Esophagus (tissue), 2 donors: ENCODE results near the gene TSSC4. TPM values are rescaled to one million over a fixed set of nuclear protein-coding genes. Genes with fewer than 3 reads are reported as not detected.

Experiments used
- H3K27ac ChIP-seq, 2 donors: one replicate each; pipeline ENCODE4 v1.5.1; 2013; ENCODE audit warnings: low read depth in 2 of 2, mild to moderate bottlenecking in 2 of 2, inconsistent platforms in 1 of 2, low read length in 1 of 2, moderate library complexity in 1 of 2
- H3K27me3 ChIP-seq, 2 donors: one replicate each; pipeline ENCODE4 v1.6.1; 2013; ENCODE audit warnings: low read length in 2 of 2, control low read depth in 1 of 2, mild to moderate bottlenecking in 1 of 2; ENCODE audit not compliant: insufficient read depth in 2 of 2, control insufficient read depth in 1 of 2
- H3K36me3 ChIP-seq, 2 donors: one replicate each; pipeline ENCODE4 v1.6.1; 2013; ENCODE audit warnings: low read length in 1 of 2; ENCODE audit not compliant: control insufficient read depth in 2 of 2, insufficient read depth in 2 of 2
- H3K4me1 ChIP-seq, 2 donors: one replicate each; pipeline ENCODE4 v1.6.1; 2013; ENCODE audit warnings: low read length in 1 of 2; ENCODE audit not compliant: control insufficient read depth in 2 of 2, insufficient read depth in 2 of 2
- H3K4me3 ChIP-seq, 2 donors: one replicate each; pipeline ENCODE4 v1.5.1; 2013; ENCODE audit warnings: low read length in 2 of 2, mild to moderate bottlenecking in 2 of 2, low read depth in 1 of 2, moderate library complexity in 1 of 2
- H3K9me3 ChIP-seq, 2 donors: one replicate each; pipeline ENCODE4 v1.6.1; 2013; ENCODE audit warnings: mild to moderate bottlenecking in 2 of 2, low read depth in 1 of 2, low read length in 1 of 2, moderate library complexity in 1 of 2; ENCODE audit not compliant: control insufficient read depth in 2 of 2, insufficient read depth in 1 of 2
- WGBS, 2 donors: extraction: QIAGEN DNeasy Blood & Tissue Kit; methylation state at CpG; one replicate each; pipeline ENCODE4 v1.1.7; 2013; 5-methylcytosine and 5-hydroxymethylcytosine counted together
- polyA plus RNA-seq, 2 donors: library from polyadenylated mRNA; stranded (reverse); fragments of 200-250 nt; gene quantifications; one replicate each; pipeline ENCODE4 v1.2.3, GENCODE V29; 2013
- donor health status: healthy with polysubstance abuse.
- donor health status: Bipolar disorder and iron deficiency.

The TSSC4 gene
- polyA plus RNA-seq, 2 donors = 29.5 to 34.6 TPM

DNA sequence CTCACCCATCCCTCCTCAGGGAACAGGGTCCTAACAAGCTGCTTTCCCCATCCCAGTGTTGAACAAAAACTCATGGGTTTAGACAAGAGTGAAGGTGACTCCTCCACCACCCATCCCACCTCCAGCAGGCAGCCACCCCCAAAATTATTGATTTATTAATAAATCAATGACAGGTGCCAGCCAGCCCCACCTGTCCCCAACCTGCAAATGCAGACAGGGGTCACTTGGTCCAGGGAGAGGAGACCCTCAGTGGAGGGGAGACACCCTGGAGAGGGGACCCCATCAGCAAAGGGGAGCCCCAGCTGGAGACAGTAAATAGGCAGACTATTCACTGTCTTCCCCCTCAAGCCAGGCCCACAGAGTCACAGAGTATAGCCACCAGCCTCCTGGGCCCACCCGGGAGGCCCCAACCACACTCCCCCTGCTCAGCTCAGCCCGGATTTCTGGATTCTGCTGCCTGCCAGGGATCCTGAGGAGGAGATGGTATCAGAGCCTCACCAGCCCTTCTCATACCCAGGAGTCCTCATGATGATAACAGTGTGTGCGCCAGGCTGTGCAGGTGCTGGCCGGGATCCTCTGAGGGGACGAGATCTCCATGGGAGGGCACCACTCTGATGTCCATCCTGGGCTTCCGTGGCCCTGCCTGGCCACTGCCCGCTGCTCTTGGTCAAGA, 32.2 kb upstream of the TSSC4 start:
- no peaks in the 10 kb centered on the region for H3K36me3 ChIP-seq
- no peak overlapping the region for H3K27ac ChIP-seq
- no peak overlapping the region for H3K4me3 ChIP-seq
- H3K27me3 ChIP-seq = no peaks in the 10 kb centered on the region
- WGBS, 2 donors = 90 to 92% methylated on average over 7 of the region's 7 CpGs
- H3K9me3 ChIP-seq = no peaks in the 10 kb centered on the region
- H3K4me1 ChIP-seq = peaks cover 0 to 10% of the 10 kb centered on the region in 2 donors

DNA sequence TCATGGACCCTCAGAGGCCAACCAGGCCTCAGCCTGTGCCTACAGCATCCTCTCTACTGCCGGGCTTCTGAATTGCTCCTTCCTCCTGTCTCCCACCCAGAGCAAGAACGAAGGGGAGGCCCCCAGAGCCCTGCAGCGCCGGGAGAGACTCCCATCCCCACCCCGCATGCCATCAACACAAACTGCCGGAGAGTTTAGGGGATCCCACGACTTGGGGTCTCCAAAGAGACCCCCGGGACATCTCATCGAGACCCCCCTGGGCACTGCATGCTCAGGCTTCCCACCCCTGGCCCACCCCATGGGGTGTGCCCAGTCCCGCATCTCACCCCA, 31.7 kb upstream of the TSSC4 start:
- H3K36me3 ChIP-seq = no peaks in the 10 kb centered on the region
- H3K27ac ChIP-seq = no peak overlapping the region
- H3K4me1 ChIP-seq = peaks cover 0 to 10% of the 10 kb centered on the region in 2 donors
- no peak overlapping the region for H3K4me3 ChIP-seq
- WGBS, 2 donors = 77 to 86% methylated on average over 10 of the region's 10 CpGs
- H3K27me3 ChIP-seq = no peaks in the 10 kb centered on the region
- H3K9me3 ChIP-seq = no peaks in the 10 kb centered on the region

DNA sequence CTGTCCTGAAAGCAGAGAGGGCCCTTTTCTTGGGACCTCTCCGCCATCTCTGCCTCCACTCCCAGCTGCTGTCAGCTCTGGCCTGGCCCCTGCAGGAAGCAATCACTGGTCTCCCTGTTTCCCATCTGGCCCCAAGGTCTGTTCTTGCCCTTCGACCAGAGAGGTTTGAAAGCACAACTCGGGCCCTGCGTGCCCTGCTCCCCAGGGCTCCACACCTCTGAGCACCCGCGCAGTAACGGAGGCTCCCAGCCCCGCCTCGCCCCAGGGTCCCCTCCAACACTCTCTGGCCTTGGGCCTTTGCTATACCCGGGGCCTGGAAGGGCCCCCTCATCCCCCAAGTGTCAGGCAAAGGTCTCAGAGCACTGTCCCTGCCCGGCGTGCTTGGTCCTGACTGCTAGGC, 31.2 kb upstream of the TSSC4 start:
- no peaks in the 10 kb centered on the region for H3K9me3 ChIP-seq
- no peaks in the 10 kb centered on the region for H3K27me3 ChIP-seq
- no peaks in the 10 kb centered on the region for H3K36me3 ChIP-seq
- no peak overlapping the region for H3K4me3 ChIP-seq
- WGBS, 2 donors = 78 to 81% methylated on average over 12 of the region's 12 CpGs
- H3K4me1 ChIP-seq = peaks cover 0 to 10% of the 10 kb centered on the region in 2 donors
- H3K27ac ChIP-seq = no peak overlapping the region

DNA sequence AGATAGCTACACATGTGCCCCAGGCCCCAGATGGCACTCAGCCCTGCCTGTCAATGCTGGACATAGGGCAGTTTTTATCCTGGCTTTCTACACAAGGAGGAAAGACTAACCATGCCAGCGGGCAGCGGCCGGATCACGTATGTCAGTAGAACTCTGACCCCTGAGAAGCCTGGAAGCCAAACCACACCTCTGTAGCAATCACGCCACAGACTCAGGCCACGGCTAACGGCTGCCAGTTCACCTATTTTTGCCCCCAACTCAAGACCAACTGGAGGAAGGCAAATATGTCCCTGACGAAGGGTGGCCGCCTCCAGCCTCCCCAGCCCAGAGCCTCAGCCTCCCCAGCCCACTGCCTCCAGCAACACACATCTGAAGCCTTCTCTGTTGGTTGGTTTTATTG, 30.7 kb upstream of the TSSC4 start:
- Histone ChIP-seq H3K4me3 (no peak overlapping the region), H3K36me3 (no peaks in the 10 kb centered on the region), H3K9me3 (no peaks in the 10 kb centered on the region), H3K4me1 (peaks cover 0 to 10% of the 10 kb centered on the region in 2 donors), H3K27me3 (no peaks in the 10 kb centered on the region), H3K27ac (no peak overlapping the region)
- WGBS, 2 donors = 93% methylated on average over 9 of the region's 9 CpGs

DNA sequence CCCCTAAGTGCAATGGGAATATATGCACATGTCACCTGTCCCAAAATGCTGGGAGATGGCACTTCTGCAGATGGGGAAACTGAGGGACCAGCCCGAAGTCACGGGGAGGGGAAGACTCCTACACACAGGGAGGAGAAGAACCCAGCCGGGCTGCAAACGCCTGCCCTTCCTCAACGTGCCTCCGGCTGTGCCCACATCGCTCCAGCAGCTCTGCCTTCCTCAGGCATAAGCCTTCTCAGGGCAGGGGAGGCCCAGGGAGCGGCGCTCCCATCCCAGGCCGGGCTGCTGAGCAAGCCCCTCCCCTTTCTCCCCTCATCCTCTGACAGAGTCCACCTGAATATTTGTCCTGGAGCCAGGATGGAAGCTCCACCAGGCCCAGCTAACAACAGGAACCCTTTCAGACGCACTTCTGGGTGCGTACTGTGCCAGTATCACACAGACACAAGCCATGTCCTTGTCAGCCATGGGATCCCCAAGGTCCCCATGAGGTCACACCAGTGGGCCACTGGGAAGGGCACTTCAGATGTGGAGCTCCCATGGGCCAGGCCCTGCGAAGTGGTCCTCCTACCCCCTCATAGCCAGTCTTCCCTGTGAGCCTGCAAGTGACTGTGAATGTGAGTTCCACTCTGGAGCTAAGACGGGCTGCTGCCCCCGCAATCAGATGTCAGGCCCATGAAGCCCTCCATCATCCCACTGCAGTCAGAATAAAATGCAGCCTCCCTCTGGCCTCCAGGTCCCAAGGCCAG, 25.9 kb upstream of the TSSC4 start:
- H3K36me3 ChIP-seq = no peaks in the 10 kb centered on the region
- H3K27me3 ChIP-seq = no peaks in the 10 kb centered on the region
- H3K9me3 ChIP-seq = no peaks in the 10 kb centered on the region
- no peak overlapping the region for H3K27ac ChIP-seq
- H3K4me3 ChIP-seq = no peak overlapping the region
- H3K4me1 ChIP-seq = peaks cover 3 to 10% of the 10 kb centered on the region in 2 donors
- 91 to 92% methylated on average over 15 of the region's 15 CpGs for WGBS, 2 donors

DNA sequence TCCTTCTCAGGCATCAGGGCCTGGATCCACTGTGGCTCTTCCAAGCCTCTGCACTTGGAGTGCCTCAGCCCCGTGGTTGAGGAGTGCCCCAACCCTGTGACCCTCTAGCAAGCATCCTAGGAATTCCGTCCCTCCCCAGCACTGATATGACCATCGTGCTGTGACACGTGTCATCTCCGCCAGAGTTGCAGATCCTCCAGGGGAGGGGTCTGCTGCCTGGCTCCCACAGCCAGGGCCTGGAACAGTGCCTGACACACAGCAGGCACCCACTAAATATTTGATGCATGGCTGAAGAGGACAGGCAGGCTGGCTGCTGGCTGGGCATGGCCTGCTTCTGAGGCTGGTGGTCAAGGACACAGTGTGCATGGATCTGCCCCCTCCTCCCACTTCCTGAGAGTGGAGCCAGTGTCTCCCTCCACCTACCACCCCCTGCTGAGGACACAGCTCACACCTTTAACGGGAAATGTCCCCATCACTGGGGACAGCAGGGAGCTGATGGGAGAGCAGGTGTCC, 25.2 kb upstream of the TSSC4 start:
- peaks cover 11 to 18% of the 10 kb centered on the region in 2 donors for H3K4me1 ChIP-seq
- H3K9me3 ChIP-seq = no peaks in the 10 kb centered on the region
- no peaks in the 10 kb centered on the region for H3K27me3 ChIP-seq
- no peak overlapping the region for H3K4me3 ChIP-seq
- H3K36me3 ChIP-seq = no peaks in the 10 kb centered on the region
- H3K27ac ChIP-seq = no peak overlapping the region
- WGBS, 2 donors = 73 to 82% methylated on average over 6 of the region's 6 CpGs

DNA sequence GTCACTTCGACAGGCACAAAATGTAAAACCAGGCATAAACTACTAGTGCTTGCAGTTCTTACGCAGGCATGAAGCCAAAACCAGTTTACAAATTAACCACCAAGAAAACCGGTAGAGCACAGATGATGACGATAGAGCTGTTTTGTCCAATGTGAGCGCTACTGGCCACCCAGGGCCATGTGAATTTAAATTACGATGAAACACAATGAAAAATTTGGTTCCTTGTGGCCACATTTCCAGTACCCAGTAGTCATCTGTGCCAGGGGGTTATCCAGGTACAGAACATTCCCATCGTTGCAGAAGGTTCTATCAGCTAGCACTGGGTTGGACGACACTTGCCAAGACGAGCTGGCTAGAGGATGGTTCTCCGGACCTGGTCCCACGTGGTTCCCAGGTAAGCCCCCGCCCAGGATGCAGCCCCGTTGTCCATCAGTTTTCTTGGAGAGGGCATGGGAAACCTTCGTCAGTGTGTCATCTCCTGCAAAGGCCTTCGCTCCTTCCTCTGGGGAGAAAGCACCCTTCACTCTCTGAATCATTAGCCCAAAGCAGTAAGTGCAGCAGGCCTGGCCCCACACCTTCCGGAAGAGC, 24.5 kb upstream of the TSSC4 start:
- H3K9me3 ChIP-seq = no peaks in the 10 kb centered on the region
- H3K4me1 ChIP-seq = peaks cover 12 to 23% of the 10 kb centered on the region in 2 donors
- no peaks in the 10 kb centered on the region for H3K27me3 ChIP-seq
- WGBS, 2 donors = 77 to 93% methylated on average over 16 of the region's 16 CpGs
- no peaks in the 10 kb centered on the region for H3K36me3 ChIP-seq
- H3K4me3 ChIP-seq = no peak overlapping the region
- H3K27ac ChIP-seq = no peak overlapping the region

DNA sequence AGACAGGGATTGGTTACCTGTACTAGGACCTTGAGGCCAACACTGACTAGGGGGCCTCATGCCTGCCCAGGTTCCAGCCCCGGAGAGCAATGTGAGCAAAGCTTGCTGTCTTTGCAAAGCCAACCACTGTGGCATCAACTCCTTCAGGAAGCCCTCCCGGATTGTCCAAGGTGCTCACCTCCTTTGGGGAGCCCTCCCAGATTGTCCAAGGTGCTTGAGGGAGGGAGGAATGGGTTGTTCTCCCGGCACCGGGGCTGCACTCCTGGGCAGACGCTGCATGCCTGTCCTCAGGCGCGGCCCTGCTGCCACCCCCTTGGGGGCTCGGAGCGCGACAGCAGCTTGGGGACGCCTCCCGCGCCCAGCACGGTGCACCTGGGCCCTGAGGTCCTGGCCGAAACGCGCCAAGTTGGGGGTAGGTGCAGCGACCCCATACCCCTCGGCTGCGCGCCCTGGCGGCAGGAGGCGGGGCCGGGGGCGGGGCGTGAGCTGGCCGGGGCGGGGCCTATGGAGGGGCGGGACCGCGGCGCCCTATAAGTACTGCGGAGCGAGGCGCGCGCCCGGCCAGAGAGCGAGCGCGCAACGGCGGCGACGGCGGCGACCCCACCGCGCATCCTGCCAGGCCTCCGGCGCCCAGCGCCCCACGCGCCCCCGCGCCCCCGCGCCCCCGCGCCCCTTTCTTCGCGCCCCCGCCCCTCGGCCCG, 23.6 kb upstream of the TSSC4 start, which contains the start of gene CD81:
Gene CD81 (plus strand): TSS at position 560 of the 701 bp plus-strand sequence. CDS start 240 bp downstream, outside the sequence.
- no peaks in the 10 kb centered on the region for H3K36me3 ChIP-seq
- H3K4me3 ChIP-seq = peak within 1 kb of the TSS; percentile 81 to 83
- 5 to 7% methylated on average over 60 to 63 of the region's 65 CpGs for whole genome bisulfite sequencing, 2 donors
- peaks cover 12 to 27% of the 10 kb centered on the region in 2 donors for H3K4me1 ChIP-seq
- no peaks in the 10 kb centered on the region for H3K27me3 ChIP-seq
- no peaks in the 10 kb centered on the region for H3K9me3 ChIP-seq
- H3K27ac ChIP-seq = peak within 1 kb of the TSS; percentile 91 to 92
